H54 (cell line): ENCODE results near the gene COL27A1.
A peak's percentile ranks its signal among the peaks of the same experiment; 100 is the strongest.
"Not testable (repeated sequence)": the region's sequence is repeated elsewhere in the genome, so short reads cannot be mapped to it uniquely, and the experiment has no call there.

Experiments
- DNase-seq: peaks from one replicate; pipeline ENCODE4 v3.0.0; 2011; ENCODE audit warnings: low spot score, mixed read lengths; ENCODE audit not compliant: insufficient read length
- FAIRE-seq: peaks from 3 replicates; lab custom pipeline; 2011; peaks lifted over from hg19 to GRCh38; lab: Jason Lieb, UNC
- POLR2A ChIP-seq: IDR thresholded peaks from 2 replicates; pipeline ENCODE4 v1.6.1; 2011; ENCODE audit warnings: low read depth, mild to moderate bottlenecking, low read length

The COL27A1 gene

GRCh38 chr9:114315723-114316363, 160.5 kb downstream of the COL27A1 start:
- FAIRE-seq (no peak), DNase-seq (no peak)
- no peak for TF ChIP-seq POLR2A

- no peak for FAIRE-seq
- no peak for TF ChIP-seq POLR2A
- no peak for DNase-seq
These were observed 161.4 kb downstream of the COL27A1 start for GRCh38 chr9:114316605-114317230.

DNA sequence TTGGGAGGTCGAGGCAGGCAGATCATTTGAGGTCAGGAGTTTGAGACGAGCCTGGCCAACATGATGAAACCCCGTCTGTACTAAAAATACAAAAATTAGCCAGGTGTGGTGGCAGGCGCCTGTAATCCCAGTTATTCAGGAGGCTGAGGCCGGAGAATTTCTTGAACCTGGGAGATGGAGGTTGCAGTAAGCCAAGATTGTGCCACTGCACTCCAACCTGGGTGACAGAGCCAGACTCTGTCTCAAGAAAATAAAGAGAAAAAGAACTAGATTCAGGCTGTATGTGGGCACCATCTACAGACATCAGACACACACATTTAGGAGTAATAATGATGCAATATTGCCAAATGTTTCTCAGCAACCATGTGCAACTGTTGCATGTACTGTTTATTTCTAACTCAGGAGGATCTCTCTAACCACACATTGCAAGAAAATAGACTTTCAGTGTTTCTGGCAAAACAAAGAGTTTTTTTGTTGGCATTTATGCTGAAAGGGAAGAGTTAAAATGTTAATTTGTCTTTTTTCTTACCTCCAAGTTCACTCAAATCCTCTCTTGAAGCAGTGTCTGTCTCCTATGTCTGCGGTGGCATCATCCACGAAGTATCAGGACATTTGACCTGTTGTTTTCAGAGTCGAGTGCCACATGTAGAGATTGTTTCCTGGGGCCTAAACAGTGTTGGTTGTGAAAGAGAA, 162.5 kb downstream of the COL27A1 start:
- no peak for FAIRE-seq
- no peak for DNase-seq
- no peak for TF ChIP-seq POLR2A

DNA sequence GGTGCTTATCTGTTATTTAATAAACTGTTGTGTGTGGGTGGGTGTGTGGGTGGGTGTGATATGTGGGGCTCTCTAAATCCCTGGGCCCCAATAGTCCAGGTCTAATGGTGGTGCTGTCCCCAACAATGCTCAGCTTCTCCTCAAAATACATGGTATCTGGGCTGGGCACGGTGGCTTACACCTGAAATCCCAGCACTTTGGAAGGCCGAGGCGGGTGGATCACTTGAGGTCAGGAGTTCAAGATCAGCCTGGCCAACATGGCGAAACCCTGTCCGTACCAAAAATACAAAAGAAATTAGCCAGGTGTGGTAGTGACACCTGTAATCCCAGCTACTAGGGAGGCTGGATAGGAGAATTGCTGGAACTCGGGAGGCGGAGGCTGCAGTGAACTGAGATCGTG, 163.1 kb downstream of the COL27A1 start:
- no peak for FAIRE-seq
- TF ChIP-seq POLR2A: no peak
- no peak for DNase-seq

DNA sequence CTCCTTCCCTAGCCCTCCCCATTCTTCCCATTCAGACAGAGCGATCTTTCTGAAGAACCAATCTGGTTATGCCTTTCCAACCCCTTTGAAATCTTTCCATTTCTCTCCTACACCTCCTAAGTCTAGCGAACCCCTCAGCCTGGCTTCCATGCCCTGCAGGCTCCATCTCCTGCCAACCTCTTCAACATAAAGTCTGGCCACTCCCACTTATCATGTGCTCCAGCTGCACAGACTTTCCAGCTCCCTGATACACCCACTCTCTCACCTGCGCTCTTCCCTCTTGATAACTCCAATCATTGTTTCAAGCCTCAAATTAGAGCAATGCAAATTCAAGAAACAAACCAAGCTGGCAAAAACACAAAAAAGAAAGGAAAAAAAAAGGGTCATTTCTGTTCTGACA, 163.8 kb downstream of the COL27A1 start:
- FAIRE-seq (no peak), DNase-seq (no peak)
- no peak for TF ChIP-seq POLR2A

DNA sequence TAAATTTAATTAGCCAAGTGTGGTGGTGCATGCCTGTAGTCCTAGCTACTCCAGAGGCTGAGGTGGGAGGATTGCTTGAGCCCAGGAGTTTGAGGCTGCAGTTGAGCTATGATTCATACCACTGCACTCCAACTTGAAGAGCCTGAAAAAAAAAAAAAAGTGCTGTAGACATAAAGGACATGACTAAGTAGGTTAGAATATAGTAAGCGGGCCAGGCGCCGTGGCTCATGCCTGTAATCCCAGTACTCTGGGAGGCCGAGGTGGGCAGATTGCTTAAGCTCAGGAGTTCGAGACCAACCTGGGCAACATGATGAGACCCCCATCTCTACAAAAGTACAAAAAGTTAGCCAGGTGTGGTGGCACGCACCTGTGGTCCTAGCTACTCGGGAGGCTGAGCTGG, 165.4 kb downstream of the COL27A1 start:
- DNase-seq: peak; percentile 33

GRCh38 chr9:114321759-114322158, 166.4 kb downstream of the COL27A1 start:
- no peak for FAIRE-seq

More for the DNA sequence above, 165.4 kb downstream of the COL27A1 start:
- not testable (repeated sequence) for FAIRE-seq

DNA sequence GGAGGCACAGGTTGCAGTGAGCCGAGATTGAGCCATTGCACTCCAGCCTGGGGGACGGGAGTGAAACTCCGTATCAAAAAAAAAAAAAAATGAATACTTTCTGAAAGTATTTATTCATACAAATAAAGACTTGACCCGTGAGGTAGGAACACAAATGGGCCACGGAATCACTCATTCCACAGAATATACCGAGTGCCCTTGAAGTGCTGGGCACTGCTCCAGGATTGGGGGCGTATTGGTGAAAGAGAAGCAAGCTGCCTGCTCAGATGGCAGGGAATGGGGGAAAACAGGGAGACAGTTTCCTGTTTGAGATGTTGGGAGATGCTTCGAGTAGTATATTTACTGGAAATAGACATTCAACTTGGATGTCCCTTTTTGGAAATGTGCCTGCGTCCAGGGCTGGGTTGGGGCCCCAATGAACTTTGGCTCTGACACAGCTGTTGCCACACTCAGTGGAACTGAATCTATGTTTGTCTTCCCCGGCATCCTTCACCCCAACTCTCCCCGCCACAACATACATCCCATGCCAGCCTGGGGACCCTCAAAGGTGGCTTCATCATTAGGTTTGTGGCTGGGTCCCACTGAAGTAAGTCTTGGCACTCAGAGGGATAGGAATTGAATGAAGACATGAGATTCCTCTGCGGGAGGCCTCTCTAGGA, 167.0 kb downstream of the COL27A1 start:
- not testable (repeated sequence) for DNase-seq, FAIRE-seq

More at GRCh38 chr9:114321759-114322158, 166.4 kb downstream of the COL27A1 start:
- no peak for TF ChIP-seq POLR2A
- no peak for DNase-seq

DNA sequence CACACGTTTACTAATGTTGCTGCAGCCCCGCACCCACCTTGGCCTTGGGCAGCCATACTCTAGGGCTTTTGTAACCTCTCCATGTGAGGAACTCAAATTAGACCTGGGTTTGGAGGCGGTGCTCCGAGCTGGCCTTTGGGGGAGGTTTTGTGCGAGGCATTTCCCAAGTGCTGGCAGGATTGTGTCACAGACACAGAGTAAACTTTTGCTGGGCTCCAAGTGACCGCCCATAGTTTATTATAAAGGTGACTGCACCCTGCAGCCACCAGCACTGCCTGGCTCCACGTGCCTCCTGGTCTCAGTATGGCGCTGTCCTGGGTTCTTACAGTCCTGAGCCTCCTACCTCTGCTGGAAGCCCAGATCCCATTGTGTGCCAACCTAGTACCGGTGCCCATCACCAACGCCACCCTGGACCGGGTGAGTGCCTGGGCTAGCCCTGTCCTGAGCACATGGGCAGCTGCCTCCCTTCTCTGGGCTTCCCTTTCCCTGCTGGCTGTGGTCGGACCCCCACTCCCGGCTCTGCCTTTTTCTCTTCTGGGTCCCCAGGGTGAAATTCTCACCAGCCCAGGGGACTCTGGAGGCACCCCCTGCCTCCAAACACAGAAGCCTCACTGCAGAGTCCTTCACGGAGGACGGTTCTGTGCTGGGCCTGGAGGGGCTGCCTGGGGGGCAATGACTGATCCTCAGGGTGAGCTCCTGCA, 167.6 kb downstream of the COL27A1 start, which contains the start of gene ORM1:
Gene ORM1, plus strand, starts transcription at position 268 of the 701 bp plus-strand sequence. Its CDS starts 36 bp downstream, at position 304.
- DNase-seq, FAIRE-seq: not testable (repeated sequence)

- DNase-seq, FAIRE-seq: not testable (repeated sequence)
These were observed 168.5 kb downstream of the COL27A1 start for GRCh38 chr9:114323849-114324248.

- no peak for FAIRE-seq
- no peak for DNase-seq
- TF ChIP-seq POLR2A: no peak
These were observed 169.2 kb downstream of the COL27A1 start for GRCh38 chr9:114324492-114324891.

DNA sequence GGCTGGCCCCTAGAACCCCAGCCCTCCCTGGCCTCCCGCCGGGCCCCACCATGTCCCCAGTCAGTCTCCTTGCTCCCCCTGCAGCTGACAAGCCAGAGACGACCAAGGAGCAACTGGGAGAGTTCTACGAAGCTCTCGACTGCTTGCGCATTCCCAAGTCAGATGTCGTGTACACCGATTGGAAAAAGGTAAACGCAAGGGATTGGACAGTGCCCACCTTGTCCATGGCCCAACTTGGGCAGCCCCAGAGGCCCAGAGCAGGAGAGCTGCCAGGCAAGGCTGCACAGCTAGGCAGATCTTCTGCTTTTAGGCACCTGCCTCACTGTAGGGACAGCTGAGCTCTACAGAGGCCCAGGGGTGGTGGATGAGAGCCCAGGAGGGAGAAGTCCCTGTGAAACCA, 169.6 kb downstream of the COL27A1 start:
- not testable (repeated sequence) for FAIRE-seq, DNase-seq

DNA sequence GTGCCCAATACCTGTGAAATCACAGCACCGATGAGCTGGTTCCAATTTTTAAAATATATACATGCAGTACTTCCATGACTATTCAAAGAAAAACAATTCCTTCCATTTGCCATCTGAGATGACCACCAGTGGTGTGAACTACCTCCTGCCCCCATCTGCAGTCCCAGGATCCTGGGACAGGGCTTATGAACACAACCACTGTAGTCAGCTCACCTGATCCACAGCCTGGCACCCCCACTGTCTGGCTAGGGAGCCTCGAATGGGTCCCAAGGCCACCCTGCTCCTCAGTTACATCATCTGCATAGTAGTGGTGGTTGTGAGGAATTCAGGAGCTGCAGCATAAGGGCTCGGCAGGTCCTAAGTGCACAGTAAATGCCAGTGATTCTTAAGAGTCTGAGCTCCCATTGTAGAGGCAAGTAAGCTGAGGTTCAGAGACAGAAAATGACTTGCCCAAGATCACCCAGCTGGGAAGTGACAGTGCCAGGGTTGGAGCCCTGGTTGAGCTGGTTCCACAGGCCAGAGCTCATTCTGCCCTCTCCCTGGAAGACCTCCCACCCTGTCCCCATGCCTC, 170.4 kb downstream of the COL27A1 start:
- not testable (repeated sequence) for FAIRE-seq, DNase-seq

- no peak for FAIRE-seq
- no peak for DNase-seq
- TF ChIP-seq POLR2A: no peak
These were observed 172.4 kb downstream of the COL27A1 start for GRCh38 chr9:114327749-114328148.

GRCh38 chr9:114328357-114328820, 173.1 kb downstream of the COL27A1 start:
- DNase-seq, FAIRE-seq: not testable (repeated sequence)

DNA sequence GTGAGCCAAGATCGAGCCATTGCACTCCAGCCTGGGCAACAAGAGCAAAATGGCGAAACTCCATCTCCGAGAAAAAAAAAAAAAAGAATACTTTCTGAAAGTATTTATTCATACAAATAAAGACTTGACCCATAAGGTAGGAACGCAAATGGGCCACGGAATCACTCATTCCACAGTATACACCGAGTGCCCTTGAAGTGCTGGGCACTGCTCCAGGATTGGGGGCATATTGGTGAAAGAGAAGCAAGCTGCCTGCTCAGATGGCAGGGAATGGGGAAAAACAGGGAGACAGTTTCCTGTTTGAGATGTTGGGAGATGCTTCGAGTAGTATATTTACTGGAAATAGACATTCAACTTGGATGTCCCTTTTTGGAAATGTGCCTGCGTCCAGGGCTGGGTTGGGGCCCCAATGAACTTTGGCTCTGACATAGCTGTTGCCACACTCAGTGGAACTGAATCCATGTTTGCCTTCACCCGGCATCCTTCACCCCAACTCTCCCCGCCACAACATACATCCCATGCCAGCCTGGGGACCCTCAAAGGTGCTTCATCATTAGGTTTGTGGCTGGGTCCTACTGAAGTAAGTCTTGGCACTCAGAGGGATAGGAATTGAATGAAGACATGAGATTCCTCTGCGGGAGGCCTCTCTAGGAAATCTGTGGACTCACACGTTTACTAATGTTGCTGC, 173.7 kb downstream of the COL27A1 start:
- DNase-seq, FAIRE-seq: not testable (repeated sequence)

GRCh38 chr9:114329625-114330022, 174.3 kb downstream of the COL27A1 start, which contains the start of gene ORM2:
Gene ORM2, plus strand, starts transcription at chr9:114329869. Its CDS starts 36 bp downstream, at chr9:114329905.
- FAIRE-seq, DNase-seq: not testable (repeated sequence)
